HepG2 (cell line): ENCODE data around the gene ZBTB7B. TPM values are rescaled to one million over a fixed set of nuclear protein-coding genes. Genes with fewer than 3 reads are reported as not detected.

Source experiments
- BRCA1 ChIP-seq: sonication (generic); formaldehyde crosslinking; IDR thresholded peaks from 2 replicates; pipeline ENCODE4 v1.4.0; 2020; ENCODE audit warnings: missing genetic modification reagents
- GTF3A ChIP-seq: sonication (generic); formaldehyde crosslinking; conservative IDR thresholded peaks from 2 replicates; pipeline ENCODE4 v1.4.0; 2020; ENCODE audit warnings: mild to moderate bottlenecking, missing genetic modification reagents
- HMG20A ChIP-seq: IDR thresholded peaks from 2 replicates; pipeline ENCODE4 v1.6.1; 2016; ENCODE audit warnings: borderline replicate concordance
- MAFF ChIP-seq: IDR thresholded peaks from 2 replicates; pipeline ENCODE4 v1.6.1; 2011; ENCODE audit warnings: low read depth, low read length, improper control_type of control experiment
- NFAT5 ChIP-seq: sonication (generic); formaldehyde crosslinking; IDR thresholded peaks from 2 replicates; pipeline ENCODE4 v1.4.0; 2020; ENCODE audit warnings: missing genetic modification reagents
- PBX2 ChIP-seq: IDR thresholded peaks from 2 replicates; pipeline ENCODE4 v1.6.1; 2016; ENCODE audit warnings: control low read depth
- PHB2 ChIP-seq: fragments of 450-650 bp; IDR thresholded peaks from 2 replicates; pipeline ENCODE4 v1.6.1; 2018; ENCODE audit not compliant: partially characterized antibody
- POLR2A ChIP-seq, 2 experiments: IDR thresholded peaks; 2 replicates each; pipeline ENCODE4 v1.6.1; 2011; ENCODE audit warnings: low read depth in 2 of 2, low read length in 2 of 2, mild to moderate bottlenecking in 1 of 2, moderate library complexity in 1 of 2; ENCODE audit not compliant: insufficient read depth in 1 of 2
- SAP130 ChIP-seq: IDR thresholded peaks from 2 replicates; pipeline ENCODE4 v1.6.1; 2016; ENCODE audit warnings: low read depth
- SYNCRIP ChIP-seq: fragments of 200-400 bp; formaldehyde crosslinking; IDR thresholded peaks from 2 replicates; pipeline ENCODE4 v1.6.1; 2018; ENCODE audit warnings: mild to moderate bottlenecking, low read depth, low read length; ENCODE audit not compliant: insufficient read depth
- THRA ChIP-seq: sonication (generic); formaldehyde crosslinking; IDR thresholded peaks from 2 replicates; pipeline ENCODE4 v1.4.0; 2020; ENCODE audit warnings: missing genetic modification reagents, borderline replicate concordance
- WIZ ChIP-seq: sonication (generic); formaldehyde crosslinking; IDR thresholded peaks from 2 replicates; pipeline ENCODE4 v1.5.1; 2020; ENCODE audit warnings: mild to moderate bottlenecking, missing genetic modification reagents
- ZBTB14 ChIP-seq: sonication (generic); formaldehyde crosslinking; IDR thresholded peaks from 2 replicates; pipeline ENCODE4 v1.4.0; 2020; ENCODE audit warnings: missing genetic modification reagents
- ZC3H4 ChIP-seq: sonication (generic); formaldehyde crosslinking; IDR thresholded peaks from 2 replicates; pipeline ENCODE4 v1.4.0; 2020; ENCODE audit warnings: missing genetic modification reagents, borderline replicate concordance
- ZFP41 ChIP-seq: sonication (generic); formaldehyde crosslinking; IDR thresholded peaks from 2 replicates; pipeline ENCODE4 v1.4.0; 2020; ENCODE audit warnings: mild to moderate bottlenecking, missing genetic modification reagents, borderline replicate concordance
- ZKSCAN1 ChIP-seq: fragments of 150-350 bp; IDR thresholded peaks from 2 replicates; pipeline ENCODE4 v1.6.1; 2014; ENCODE audit warnings: low read length
- ZNF251 ChIP-seq: sonication (generic); formaldehyde crosslinking; IDR thresholded peaks from 2 replicates; pipeline ENCODE4 v1.9.0; 2021; ENCODE audit warnings: mild to moderate bottlenecking, missing genetic modification reagents
- ZNF460 ChIP-seq: sonication (generic); formaldehyde crosslinking; IDR thresholded peaks from 2 replicates; pipeline ENCODE4 v1.5.1; 2020; ENCODE audit warnings: missing genetic modification reagents, mild to moderate bottlenecking, borderline replicate concordance
- ZNF816 ChIP-seq: sonication (generic); formaldehyde crosslinking; IDR thresholded peaks from 2 replicates; pipeline ENCODE4 v1.8.0; 2022; ENCODE audit warnings: missing genetic modification reagents, mild to moderate bottlenecking, borderline replicate concordance
- ZNF841 ChIP-seq: sonication (generic); formaldehyde crosslinking; IDR thresholded peaks from 2 replicates; pipeline ENCODE4 v1.8.1; 2023; ENCODE audit warnings: missing genetic modification reagents, borderline replicate concordance
- polyA plus RNA-seq, 8 experiments: library from polyadenylated mRNA; depleted of rRNA in 3 of 8; stranded (reverse) in 7 of 8; unstranded in 1 of 8; fragments of >200 nt; fragmentation: Illumina TruSeq in 4 of 8; extraction: Trizol in 4 of 8; gene quantifications; 2 replicates each; pipeline versions ENCODE4 v1.2.1 to v1.2.3, GENCODE V29; 2011 to 2016; ENCODE audit warnings: low read depth in 4 of 8, missing spikeins in 1 of 8, mixed read lengths in 1 of 8; ENCODE audit not compliant: insufficient read depth in 1 of 8
- total RNA-seq, 5 experiments: library from RNA; depleted of rRNA; stranded (reverse); fragments of >200 nt; fragmentation: Illumina TruSeq; extraction: Trizol; gene quantifications; 2 replicates each; pipeline ENCODE4 v1.2.3, GENCODE V29; 2016; ENCODE audit warnings: low read depth in 1 of 5
- TF ChIP-seq, protein P1 (sequence below): IDR thresholded peaks from 2 replicates; pipeline ENCODE4 v1.6.1; 2016; ENCODE audit warnings: low read depth, control low read depth

ZBTB7B gene
- total and polyA plus RNA-seq, 2 of the 13 experiments (the other 11 are each of a cell fraction or from before 2014, with no cell fraction given): 15.5 to 17.5 TPM

DNA sequence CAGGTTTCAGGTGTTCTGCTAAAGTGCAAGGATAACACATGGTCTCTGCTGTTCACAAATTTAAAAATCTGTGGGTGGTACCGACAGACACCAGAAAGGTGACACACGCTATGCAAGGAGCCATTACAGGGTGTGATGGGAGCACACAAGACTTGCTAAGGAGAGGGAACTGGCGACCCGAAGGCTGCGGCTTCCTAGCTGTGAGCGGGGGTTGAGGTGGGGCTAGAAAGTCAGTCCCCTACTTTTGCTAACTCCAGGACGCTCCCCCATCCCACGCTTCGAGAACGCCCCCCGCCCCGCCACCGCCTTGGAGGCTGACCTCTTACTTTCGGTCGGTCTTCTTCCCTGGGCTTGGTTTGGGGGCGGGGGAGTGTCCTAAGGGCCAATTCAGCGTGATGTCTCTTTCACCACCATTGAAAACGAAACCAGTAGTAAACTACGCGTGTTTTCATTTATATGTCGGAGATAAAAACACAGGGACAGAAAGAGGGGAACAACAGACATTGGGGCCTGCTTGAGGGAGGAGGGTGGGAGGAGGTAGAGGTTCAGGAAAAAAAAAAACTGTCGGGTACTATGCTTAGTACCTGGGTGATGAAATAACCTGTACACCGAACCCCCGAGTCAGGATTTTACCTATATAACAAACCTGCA lies 27.1 kb upstream of the ZBTB7B start (continued):
- no peak for TF ChIP-seq SYNCRIP
- no peak for TF ChIP-seq ZNF460 (CRISPR knock-in tag)
- TF ChIP-seq HMG20A (CRISPR knock-in tag): no peak
- 0 out of 2 replicates have a peak, but pooled peaks have one; percentile 15 for TF ChIP-seq BRCA1 (CRISPR knock-in tag)
- no peak for TF ChIP-seq ZNF816 (CRISPR knock-in tag)
- TF ChIP-seq WIZ: no peak
- no peak for TF ChIP-seq PHB2
- no peak for TF ChIP-seq ZNF841
- TF ChIP-seq POLR2A (IDR thresholded peaks at IDR 0.05; ENCODE audit: insufficient read depth in 1 of 2, low read depth in 2 of 2, low read length in 2 of 2): no peak
- TF ChIP-seq MAFF: no peak
- no peak for TF ChIP-seq THRA
- TF ChIP-seq SAP130 (CRISPR knock-in tag): 0 out of 2 replicates have a peak, but pooled peaks have one; percentile 11
- peak; percentile 47; the same call in 1 of the 2 replicates for TF ChIP-seq ZC3H4 (CRISPR knock-in tag)
- no peak for TF ChIP-seq ZNF251
- TF ChIP-seq ZFP41 (CRISPR knock-in tag): no peak
- 0 out of 2 replicates have a peak, but pooled peaks have one; percentile 38 for TF ChIP-seq GTF3A (CRISPR knock-in tag)
- TF ChIP-seq NFAT5: no peak
- no peak for TF ChIP-seq PBX2 (CRISPR knock-in tag)
- TF ChIP-seq ZKSCAN1: no peak
- TF ChIP-seq, protein P1, sequence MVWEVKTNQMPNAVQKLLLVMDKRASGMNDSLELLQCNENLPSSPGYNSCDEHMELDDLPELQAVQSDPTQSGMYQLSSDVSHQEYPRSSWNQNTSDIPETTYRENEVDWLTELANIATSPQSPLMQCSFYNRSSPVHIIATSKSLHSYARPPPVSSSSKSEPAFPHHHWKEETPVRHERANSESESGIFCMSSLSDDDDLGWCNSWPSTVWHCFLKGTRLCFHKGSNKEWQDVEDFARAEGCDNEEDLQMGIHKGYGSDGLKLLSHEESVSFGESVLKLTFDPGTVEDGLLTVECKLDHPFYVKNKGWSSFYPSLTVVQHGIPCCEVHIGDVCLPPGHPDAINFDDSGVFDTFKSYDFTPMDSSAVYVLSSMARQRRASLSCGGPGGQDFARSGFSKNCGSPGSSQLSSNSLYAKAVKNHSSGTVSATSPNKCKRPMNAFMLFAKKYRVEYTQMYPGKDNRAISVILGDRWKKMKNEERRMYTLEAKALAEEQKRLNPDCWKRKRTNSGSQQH (CRISPR knock-in tag): 0 out of 2 replicates have a peak, but pooled peaks have one; percentile 7
- no peak for TF ChIP-seq ZBTB14 (CRISPR knock-in tag)
